GM18870 (cell line): ENCODE results near the gene NAV2.

Experiments
- ATAC-seq: cut with Tn5 transposase; IDR thresholded peaks from one replicate; pipeline ENCODE4 v1.9.1; 2021; ENCODE audit warnings: moderate library complexity; ENCODE audit not compliant: unreplicated experiment

The NAV2 gene

GRCh38 chr11:20047006-20047768 lies 334.6 kb downstream of the NAV2 start:
- no peak for ATAC-seq

GRCh38 chr11:20047769-20048154 lies 335.1 kb downstream of the NAV2 start:
- no peak for ATAC-seq

DNA sequence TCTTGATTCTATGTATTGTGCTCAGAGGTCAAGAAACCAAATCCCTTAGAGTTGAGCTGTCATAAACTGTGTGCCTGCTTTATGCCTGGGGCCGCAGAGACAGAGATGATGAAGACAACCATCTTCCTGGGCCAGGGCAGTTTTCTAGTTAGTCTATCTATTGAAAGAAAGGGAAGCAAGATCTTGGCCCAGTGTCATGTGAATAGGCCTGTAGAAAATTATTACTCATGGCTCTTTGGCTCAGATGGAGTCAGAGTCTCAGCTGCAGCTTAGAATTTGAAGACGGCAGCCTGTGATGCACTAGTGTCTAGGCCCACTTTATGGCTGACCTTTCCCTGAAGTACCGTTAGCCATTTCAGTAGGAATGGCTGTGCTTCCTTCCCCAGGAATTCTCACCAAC lies 335.6 kb downstream of the NAV2 start:
- no peak for ATAC-seq

DNA sequence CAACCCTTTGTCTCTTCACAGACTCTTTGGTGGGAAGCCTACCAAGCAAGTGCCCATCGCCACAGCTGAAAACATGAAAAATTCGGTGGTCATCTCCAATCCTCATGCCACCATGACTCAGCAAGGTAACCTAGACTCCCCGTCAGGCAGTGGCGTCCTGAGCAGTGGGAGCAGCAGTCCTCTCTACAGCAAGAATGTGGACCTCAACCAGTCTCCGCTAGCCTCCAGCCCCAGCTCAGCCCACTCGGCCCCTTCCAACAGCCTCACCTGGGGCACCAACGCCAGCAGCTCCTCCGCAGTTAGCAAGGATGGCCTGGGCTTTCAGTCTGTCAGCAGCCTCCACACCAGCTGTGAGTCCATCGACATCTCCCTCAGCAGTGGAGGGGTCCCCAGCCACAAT lies 336.1 kb downstream of the NAV2 start:
- no peak for ATAC-seq

DNA sequence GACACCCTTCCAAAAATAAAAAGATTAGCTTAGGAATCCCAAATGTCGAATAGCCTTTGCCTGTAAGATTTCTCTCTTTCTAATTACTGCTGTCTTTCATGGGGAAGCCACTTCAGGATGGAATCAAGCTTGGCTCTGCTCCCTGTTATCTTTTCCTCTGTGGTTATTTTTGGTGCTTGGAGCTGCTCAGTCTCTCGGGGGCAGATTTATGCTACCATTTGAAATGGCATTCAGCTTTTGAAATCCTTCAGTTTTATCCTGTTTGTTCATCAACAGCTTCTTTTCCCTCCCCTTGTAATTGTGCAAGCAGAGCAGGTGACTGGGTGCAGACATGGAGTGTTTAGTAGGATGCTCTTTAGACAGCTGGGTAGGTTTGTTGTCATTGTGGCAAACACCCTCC lies 336.6 kb downstream of the NAV2 start:
- no peak for ATAC-seq

DNA sequence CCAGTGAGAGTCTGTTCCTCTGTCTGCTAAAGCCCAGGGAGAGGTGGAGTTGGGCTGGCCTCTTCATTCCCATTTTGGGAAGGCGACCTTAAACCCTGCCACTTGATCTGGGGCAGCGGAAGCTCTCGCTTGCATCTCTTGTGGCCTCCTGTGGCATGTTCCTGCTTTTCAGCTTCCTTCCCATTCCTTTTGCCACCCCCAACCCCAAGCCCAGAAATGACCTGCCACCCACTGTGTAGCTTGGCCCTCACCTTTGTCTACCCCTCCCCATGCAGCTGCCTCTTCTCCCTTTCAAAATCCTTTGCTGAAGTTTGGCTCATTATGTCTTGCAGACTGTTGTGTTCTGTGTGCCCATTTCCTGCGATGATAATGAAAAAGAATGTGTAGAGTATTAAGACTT lies 337.4 kb downstream of the NAV2 start:
- ATAC-seq: no peak

- ATAC-seq: no peak
Measured at GRCh38 chr11:20050551-20051333, 338.1 kb downstream of the NAV2 start.

GRCh38 chr11:20051469-20052399 lies 339.1 kb downstream of the NAV2 start:
- no peak for ATAC-seq

DNA sequence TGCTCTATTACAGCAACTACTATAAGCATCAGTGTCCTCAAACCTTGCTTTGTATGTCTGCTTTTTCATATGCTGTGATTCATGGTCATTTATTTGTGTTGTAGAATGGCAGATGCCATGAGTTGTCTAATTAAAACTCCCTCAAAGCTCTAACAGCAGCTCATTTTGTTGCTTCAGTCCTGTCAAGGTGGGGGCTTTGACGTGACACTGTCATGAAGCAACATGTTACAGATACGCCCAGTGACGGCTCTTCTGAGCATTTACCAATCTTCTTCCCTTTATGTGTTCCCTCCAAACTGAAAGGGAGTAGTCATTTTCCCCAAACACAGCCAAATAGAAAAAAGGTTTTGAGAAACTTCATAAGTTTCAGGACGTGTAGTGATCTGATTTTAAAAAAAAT lies 340.9 kb downstream of the NAV2 start:
- ATAC-seq: no peak

DNA sequence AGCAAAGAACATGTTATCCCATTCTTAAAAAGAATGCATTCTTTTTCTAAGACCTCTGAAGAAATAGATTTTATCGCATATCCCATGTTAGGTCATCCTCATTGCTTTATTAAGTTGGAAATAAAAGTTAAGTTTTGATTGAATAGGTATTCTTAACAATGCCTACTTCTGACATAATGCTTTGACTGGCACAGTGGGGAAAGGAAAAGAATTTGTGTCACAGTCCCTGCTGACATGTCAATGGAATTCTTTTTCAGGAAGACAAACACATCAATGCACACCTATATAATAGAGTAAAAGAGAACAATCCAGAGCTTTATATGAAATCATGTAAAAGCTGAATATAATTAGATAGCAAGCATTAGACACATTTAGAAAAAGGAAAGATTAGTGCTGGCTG lies 341.9 kb downstream of the NAV2 start:
- ATAC-seq: no peak

- ATAC-seq: no peak
Measured at GRCh38 chr11:20055312-20055711, 342.7 kb downstream of the NAV2 start.

- no peak for ATAC-seq
Measured at GRCh38 chr11:20056109-20056949, 343.7 kb downstream of the NAV2 start.

DNA sequence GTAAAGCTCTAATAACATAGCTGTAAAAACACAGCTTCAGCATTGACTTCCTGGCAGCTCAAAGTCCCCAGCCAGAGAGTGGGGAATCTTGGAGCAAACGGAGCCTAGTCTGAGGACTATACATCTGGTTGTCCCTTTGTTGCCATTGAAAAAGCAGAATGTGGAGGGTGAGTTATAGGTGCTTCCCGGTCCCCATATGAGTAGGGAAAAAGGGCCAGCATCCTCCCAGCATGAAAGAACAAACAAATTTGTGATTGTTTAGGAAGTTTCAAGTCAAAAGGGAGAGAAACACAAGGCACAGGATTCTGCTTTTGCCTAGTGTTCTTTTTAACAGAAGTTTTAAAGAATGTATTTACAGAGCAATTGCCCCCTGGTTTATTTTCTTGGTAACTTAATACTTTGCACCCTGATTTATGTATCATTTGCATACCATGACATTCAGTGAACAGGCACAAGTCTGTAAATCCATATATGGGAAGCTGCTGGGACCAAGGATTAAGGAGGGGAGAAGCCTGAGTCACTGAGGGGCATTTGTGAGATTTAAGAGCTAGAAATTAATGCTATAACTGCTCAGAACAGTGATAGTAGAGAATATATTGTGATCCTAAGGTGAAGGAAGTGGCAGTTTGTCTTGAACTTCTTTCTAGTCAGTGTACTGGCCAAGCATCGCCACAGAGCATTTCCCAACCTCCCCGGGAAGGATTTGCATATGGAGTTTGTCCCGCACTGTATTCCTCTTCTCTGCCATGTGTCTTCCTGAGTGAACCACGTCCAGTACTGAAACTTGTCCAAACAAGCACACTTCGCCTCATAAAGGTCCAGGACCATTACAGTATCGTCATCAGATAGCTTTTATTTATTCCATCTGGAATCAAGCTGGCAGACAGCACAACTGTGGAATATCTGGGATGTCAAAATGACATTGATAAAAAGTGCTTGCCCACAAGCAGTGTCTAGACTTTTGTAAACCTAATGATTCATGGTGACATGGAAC lies 344.6 kb downstream of the NAV2 start:
- no peak for ATAC-seq

DNA sequence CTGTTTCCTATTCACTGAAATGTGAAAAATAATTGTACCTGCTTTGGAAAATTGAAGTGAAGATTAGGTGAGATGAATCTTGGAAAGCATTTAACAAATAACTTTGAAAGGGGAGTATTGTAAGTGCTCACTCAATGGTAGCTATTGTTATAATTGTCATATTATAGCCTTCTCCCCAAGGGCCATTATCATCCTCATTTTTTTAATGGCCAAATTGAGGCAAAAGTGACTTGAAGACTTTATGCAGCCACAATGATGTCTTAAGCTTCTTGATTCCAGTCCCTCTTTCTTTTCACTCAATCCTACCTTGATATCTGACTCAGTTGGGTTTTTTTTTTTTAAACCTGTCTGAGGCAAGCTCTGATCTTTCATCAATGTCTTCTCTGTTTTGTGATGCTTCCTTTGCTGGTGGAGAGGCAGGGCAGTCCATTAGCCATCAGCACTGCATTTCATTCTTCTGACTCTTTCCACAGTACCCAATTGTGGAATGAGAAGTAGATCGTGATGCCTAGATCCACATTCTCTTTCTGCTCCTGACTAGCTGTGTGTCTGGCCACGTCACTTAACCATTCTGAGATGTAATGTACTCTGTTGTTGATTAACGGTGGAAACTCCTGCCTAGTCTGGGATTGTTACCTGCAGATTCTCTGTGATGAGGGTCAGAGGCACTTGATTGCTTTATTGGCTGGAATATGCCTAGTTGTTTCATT lies 346.3 kb downstream of the NAV2 start:
- ATAC-seq: no peak

DNA sequence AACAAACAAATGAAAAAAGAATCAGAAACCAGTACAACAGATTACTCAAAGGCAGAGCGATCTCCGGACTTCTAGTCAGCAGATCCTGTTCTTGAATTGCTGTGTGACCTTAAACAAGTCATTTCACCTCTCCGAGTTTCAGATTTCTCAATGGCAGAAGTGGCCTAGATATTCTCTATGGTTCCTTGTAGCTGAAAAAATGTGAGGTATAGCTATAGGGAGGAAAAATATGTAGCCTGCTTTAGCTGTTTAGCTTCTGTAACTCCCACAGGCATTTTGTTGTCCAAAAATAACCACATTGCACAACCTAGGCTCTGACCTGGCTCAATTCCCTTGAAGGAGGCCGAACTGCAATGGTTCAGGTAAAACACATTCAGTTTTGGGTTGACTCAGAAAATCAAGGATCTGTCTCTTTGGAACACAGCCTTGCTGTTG lies 347.0 kb downstream of the NAV2 start:
- ATAC-seq: no peak

- ATAC-seq: no peak
Measured at GRCh38 chr11:20060181-20060580, 347.5 kb downstream of the NAV2 start.

DNA sequence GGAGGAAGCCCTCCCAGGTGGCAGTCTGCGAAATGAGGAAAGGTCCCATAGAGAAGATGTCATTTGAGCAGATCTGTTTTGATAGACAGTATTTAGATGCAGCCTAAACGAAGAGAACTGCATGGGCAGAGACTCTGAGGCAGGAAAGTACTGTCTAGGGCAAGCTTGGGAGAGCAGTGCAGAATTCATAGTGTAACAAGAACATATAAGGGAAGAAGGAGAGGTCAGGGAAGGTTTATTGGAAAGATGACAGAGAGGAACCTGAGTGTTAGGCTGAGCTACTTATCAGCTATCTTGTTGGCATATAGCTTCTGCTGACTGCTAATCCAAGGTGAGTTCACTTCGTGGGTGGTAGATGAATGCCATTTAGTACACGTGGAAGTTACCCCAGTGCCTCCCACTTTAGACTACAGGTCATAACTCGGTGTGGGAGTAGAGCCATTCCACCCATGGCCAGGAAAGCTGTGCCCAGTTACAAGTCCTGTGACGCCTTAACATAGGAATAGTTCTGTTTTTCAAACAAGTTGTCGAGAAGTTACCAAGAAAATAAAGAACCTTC lies 348.1 kb downstream of the NAV2 start:
- no peak for ATAC-seq

DNA sequence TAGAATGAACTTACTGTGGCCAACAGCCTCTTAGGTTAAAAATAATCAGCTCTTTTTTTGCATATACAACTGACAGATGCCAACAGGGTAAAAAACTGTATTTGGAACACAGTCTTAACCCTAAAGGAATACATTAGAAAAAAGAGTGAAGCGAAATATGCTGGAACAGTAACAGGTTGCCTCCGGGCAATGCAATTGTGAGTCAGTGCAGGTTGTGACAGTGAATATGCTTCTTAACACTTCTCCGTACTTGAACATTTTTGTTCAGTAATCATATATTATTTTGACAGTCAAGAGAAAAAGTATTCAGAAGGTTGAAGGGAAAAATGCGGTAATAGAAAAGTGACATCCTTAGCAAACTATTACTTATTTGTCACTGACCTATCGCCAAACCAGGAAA lies 349.1 kb downstream of the NAV2 start:
- no peak for ATAC-seq
